ENCODE measurements around the gene TPI1. TPM values are rescaled to one million over a fixed set of nuclear protein-coding genes. Genes with fewer than 3 reads are reported as not detected.

Gene TPI1
- total RNA-seq, 1 experiment from 2014 or later, result 1,177 TPM

DNA sequence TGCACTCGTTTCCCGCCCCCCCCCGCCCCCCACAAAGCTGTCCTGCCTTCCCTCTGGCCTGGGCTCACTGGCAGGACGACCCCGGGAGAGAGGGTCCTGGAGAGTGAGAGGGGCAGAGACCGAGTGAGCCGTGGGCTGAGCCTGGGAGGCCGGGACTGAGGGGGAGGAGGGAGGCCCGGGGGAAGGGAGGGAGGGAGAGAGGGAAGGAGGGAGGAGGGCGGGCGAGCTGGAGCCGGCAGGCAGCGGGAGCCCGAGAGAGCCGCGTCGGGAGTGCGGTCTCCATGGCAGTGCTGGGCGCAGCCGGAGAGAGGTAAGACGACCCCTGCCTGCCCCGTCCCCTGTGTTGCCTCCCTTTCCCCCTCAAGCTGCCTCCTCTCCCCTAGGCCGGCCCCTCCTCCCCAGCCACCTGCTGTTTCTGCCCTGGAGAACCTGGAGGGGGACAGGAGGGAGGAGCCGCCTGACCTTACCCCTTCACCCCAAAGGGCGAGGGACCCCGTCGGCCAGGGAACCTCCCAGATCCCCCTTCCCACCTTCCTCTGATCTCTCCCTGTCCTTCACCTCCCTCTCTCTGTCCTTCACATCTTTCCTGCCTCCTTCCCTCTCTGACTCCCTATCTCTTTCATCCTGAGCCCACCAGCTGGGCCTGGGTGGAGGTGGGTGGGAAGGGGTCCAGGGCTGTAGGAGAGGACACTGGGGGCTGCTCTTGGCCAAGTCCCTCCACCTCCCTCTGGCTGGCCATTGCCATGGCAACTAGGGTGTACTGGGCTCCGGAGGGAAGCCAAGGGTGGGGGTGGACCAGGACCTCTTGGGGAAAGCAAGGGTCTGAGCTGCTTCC, 45.5 kb upstream of the TPI1 start, which contains the start of gene GPR162:
TSS of gene GPR162 (plus strand) at position 231 of the 835 bp plus-strand sequence. CDS start 2,078 bp downstream, outside the sequence.
- Mint-ChIP-seq H3K4me3 (peak within 1 kb of the TSS; percentile 73 to 85), H3K27ac (peak within 1 kb of the TSS; percentile 63 to 93 (median 91)), H3K27me3 (ENCODE audit: low read depth) (peaks cover 62% of the 10 kb centered on the region), H3K9me3 (peaks cover 0 to 2% of the 10 kb centered on the region in 2 experiments; a peak in 1 of 5 replicates), H3K4me1 (peaks cover 67 to 76% of the 10 kb centered on the region in 2 experiments), H3K36me3 (ENCODE audit: insufficient read depth in 1 of 3, low read depth in 3 of 3) (peaks cover 10 to 12% (median 10%) of the 10 kb centered on the region in 3 experiments; a peak in 6 of 7 replicates)
- no CpG with 5 or more reads among the region's 28 CpGs for WGBS (ENCODE audit: extremely low coverage, insufficient read length, low lambda C conversion rate)
- no peak within 1 kb of the TSS for H2BK12ac ChIP-seq (ENCODE audit: insufficient read length, low read depth, low read length)
- no peaks in the 10 kb centered on the region for H3K9me3 ChIP-seq (ENCODE audit: control insufficient read depth, low read depth, low read length)
- H3K23me2 ChIP-seq (ENCODE audit: insufficient read length, low read depth, low read length, poor library complexity, severe bottlenecking), result peaks cover 11% of the 10 kb centered on the region
- H3T11ph ChIP-seq (ENCODE audit: low read length), result no peak within 1 kb of the TSS
- no peak within 1 kb of the TSS for H4K5ac ChIP-seq (ENCODE audit: insufficient read length, low read depth, low read length)
- H3K4me2 ChIP-seq (ENCODE audit: insufficient read depth, insufficient read length, low read length), result peak within 1 kb of the TSS; percentile 62
- H3K4me1 ChIP-seq (ENCODE audit: insufficient read depth, low read length), result peaks cover 7% of the 10 kb centered on the region; the same call in 1 of the 2 replicates
- no peak within 1 kb of the TSS for H4K8ac ChIP-seq (replicated peaks; ENCODE audit: insufficient read length, low read depth, low read length)
- no peak within 1 kb of the TSS for H2BK120ac ChIP-seq (ENCODE audit: low read depth, low read length, poor library complexity, severe bottlenecking)
- no peak within 1 kb of the TSS for H2BK5ac ChIP-seq (ENCODE audit: insufficient read length, low read length)
- H2BK15ac ChIP-seq (ENCODE audit: low read depth, low read length), result no peak within 1 kb of the TSS
- no peak within 1 kb of the TSS for H3K9ac ChIP-seq (ENCODE audit: extremely low read depth, insufficient read length, low read length)
- H3K4ac ChIP-seq (ENCODE audit: low read depth, low read length), result no peak within 1 kb of the TSS
- peaks cover 4% of the 10 kb centered on the region; the same call in 1 of the 2 replicates for H3K27me3 ChIP-seq (ENCODE audit: insufficient read depth, low read length)
- no peak within 1 kb of the TSS for H3K18ac ChIP-seq (ENCODE audit: insufficient read length, low read depth, low read length)
- peaks cover 4% of the 10 kb centered on the region for H4K20me1 ChIP-seq (ENCODE audit: control insufficient read depth, insufficient read depth, insufficient read length)
- peak; percentile 91 for DNase-seq
- 0 out of 2 replicates have a peak within 1 kb of the TSS, but pooled peaks have one; percentile 18 for H3K14ac ChIP-seq (ENCODE audit: insufficient read depth, low read length)
- H2BK20ac ChIP-seq (ENCODE audit: low read depth, low read length, poor library complexity, severe bottlenecking), result no peak within 1 kb of the TSS
- H4K91ac ChIP-seq (ENCODE audit: insufficient read length, low read depth, low read length), result no peak within 1 kb of the TSS
- no peak within 1 kb of the TSS for H3K23ac ChIP-seq (ENCODE audit: insufficient read length, low read depth, low read length)
- H3K79me1 ChIP-seq (ENCODE audit: insufficient read depth, low read depth, low read length, poor library complexity, severe bottlenecking), result no peaks in the 10 kb centered on the region
- no peak within 1 kb of the TSS for H3K56ac ChIP-seq (ENCODE audit: insufficient read length, low read depth, low read length)
- H3K27ac ChIP-seq (ENCODE audit: insufficient read length, low read depth, low read length), result no peak within 1 kb of the TSS
- H3K79me2 ChIP-seq (ENCODE audit: insufficient read depth, low read length), result no peaks in the 10 kb centered on the region
- H2AFZ ChIP-seq (ENCODE audit: low read length), result no peak within 1 kb of the TSS
- TF ChIP-seq, protein P1, sequence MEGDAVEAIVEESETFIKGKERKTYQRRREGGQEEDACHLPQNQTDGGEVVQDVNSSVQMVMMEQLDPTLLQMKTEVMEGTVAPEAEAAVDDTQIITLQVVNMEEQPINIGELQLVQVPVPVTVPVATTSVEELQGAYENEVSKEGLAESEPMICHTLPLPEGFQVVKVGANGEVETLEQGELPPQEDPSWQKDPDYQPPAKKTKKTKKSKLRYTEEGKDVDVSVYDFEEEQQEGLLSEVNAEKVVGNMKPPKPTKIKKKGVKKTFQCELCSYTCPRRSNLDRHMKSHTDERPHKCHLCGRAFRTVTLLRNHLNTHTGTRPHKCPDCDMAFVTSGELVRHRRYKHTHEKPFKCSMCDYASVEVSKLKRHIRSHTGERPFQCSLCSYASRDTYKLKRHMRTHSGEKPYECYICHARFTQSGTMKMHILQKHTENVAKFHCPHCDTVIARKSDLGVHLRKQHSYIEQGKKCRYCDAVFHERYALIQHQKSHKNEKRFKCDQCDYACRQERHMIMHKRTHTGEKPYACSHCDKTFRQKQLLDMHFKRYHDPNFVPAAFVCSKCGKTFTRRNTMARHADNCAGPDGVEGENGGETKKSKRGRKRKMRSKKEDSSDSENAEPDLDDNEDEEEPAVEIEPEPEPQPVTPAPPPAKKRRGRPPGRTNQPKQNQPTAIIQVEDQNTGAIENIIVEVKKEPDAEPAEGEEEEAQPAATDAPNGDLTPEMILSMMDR (conservative IDR thresholded peaks at IDR 0.05), result no peak
- H2AK5ac ChIP-seq (ENCODE audit: insufficient read length, low read length), result no peak within 1 kb of the TSS
